Heart left ventricle (tissue), 13 donors: ENCODE measurements around the gene KCND3.

Experiments used
- POLR2A ChIP-seq, 2 donors: fragments of 450-650 bp; IDR thresholded peaks; one replicate each; pipeline ENCODE4 v1.6.1; 2017; ENCODE audit warnings: antibody characterized with exemption in 2 of 2, mild to moderate bottlenecking in 2 of 2, moderate library complexity in 2 of 2
- TF ChIP-seq, protein P1 (sequence below), 12 donors: fragments of 200-600 bp; sonication (generic) in 4 of 12; IDR thresholded peaks; one replicate each; pipeline versions ENCODE4 v1.5.0 to v1.8.0; 2018 to 2022; ENCODE audit warnings: antibody characterized with exemption in 12 of 12, mild to moderate bottlenecking in 5 of 12
- donor health status: ischemic (EF 13 %, LVEDD 7.1; RV severe dilation, severe dysfunction).
- donor health status: DM: no; HTN: yes; CAD: no.
- donor health status: DM: no; HTN: no; CAD: no.
- donor health status: ischemic (EF 25% LVEDD 6.9; RV normal size, moderate dysfunction).
- donor health status: ischemic (EF 25% LVEDD 5.7; RV mildly dilated, moderate dysfunction).
- donor health status: ischemic (EF 35%, LVEDD 5.7; RV mildly dilated, moderate dysfunction).
- donor health status: nonischemic (EF 11% LVEDD 7.7; RV severe dilation, severe dysfunction).
- donor health status: DM: yes; HTN: yes; CAD: no.
- donor health status: PGD.
- donor health status: ischemic (EF 29% LVEDD 5.4; RV normal size, mild dysfunction).
- donor health status: nonischemic (EF 23%, LVEDD 6.1; RV moderate dilation, normal function).

DNA sequence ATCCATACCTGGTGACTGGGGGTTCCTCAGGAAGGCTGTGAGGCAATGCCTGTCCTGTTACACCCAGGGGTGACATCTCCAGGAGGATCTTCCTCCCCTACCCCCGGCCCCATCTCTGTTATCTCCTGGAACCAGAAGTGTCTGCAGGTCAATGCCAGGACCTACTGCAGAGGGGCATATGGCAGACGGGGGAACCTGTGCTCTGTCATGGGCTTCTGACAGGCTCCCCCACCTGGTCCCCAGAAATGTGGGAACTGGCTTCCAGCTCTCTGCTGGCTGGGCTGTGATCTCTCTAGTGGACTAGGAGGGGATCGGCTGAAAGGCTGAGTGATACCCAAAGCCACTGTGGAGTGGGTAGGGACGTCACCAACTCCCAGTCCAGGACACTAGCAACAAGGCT lies 21.0 kb downstream of the KCND3 start:
- TF ChIP-seq POLR2A (IDR thresholded peaks at IDR 0.05) = no peak
- TF ChIP-seq, protein P1, sequence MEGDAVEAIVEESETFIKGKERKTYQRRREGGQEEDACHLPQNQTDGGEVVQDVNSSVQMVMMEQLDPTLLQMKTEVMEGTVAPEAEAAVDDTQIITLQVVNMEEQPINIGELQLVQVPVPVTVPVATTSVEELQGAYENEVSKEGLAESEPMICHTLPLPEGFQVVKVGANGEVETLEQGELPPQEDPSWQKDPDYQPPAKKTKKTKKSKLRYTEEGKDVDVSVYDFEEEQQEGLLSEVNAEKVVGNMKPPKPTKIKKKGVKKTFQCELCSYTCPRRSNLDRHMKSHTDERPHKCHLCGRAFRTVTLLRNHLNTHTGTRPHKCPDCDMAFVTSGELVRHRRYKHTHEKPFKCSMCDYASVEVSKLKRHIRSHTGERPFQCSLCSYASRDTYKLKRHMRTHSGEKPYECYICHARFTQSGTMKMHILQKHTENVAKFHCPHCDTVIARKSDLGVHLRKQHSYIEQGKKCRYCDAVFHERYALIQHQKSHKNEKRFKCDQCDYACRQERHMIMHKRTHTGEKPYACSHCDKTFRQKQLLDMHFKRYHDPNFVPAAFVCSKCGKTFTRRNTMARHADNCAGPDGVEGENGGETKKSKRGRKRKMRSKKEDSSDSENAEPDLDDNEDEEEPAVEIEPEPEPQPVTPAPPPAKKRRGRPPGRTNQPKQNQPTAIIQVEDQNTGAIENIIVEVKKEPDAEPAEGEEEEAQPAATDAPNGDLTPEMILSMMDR (IDR thresholded peaks at IDR 0.05) = no peak
